GM12875 (cell line): ENCODE results near the gene TTC23.

Source experiments
- H3K4me3 ChIP-seq: one replicate; pipeline ENCODE4 v1.5.1; 2011; ENCODE audit warnings: low read depth, low read length, control low read depth
- CTCF ChIP-seq: IDR thresholded peaks from 2 replicates; pipeline ENCODE4 v1.5.1; 2011; ENCODE audit warnings: low read depth, mild to moderate bottlenecking, control low read depth, inconsistent platforms, low read length, moderate library complexity, borderline replicate concordance; ENCODE audit not compliant: insufficient read depth

The TTC23 gene

GRCh38 chr15:99126131-99126588 lies 123.2 kb downstream of the TTC23 start:
- H3K4me3 ChIP-seq, result no peak overlapping the region
- TF ChIP-seq CTCF, result no peak

GRCh38 chr15:99125061-99125891 lies 124.1 kb downstream of the TTC23 start:
- no peak overlapping the region for H3K4me3 ChIP-seq
- TF ChIP-seq CTCF, result no peak

- H3K4me3 ChIP-seq, result no peak overlapping the region
- no peak for TF ChIP-seq CTCF
Measured at GRCh38 chr15:99124641-99125040, 124.7 kb downstream of the TTC23 start.

- no peak for TF ChIP-seq CTCF
- no peak overlapping the region for H3K4me3 ChIP-seq
Measured at GRCh38 chr15:99123713-99124451, 125.5 kb downstream of the TTC23 start.

GRCh38 chr15:99122831-99123712 lies 126.3 kb downstream of the TTC23 start:
- no peak overlapping the region for H3K4me3 ChIP-seq
- TF ChIP-seq CTCF, result no peak

- no peak overlapping the region for H3K4me3 ChIP-seq
- TF ChIP-seq CTCF, result no peak
Measured at GRCh38 chr15:99121691-99122410, 127.5 kb downstream of the TTC23 start.
